Neuron (in vitro differentiated cells): ENCODE measurements around the gene FAIM.
"Not testable (repeated sequence)": the region's sequence is repeated elsewhere in the genome, so short reads cannot be mapped to it uniquely, and the experiment has no call there.

Experiments
- H2AFZ ChIP-seq: one replicate; pipeline ENCODE4 v1.6.1; 2013; ENCODE audit warnings: low read depth, mild to moderate bottlenecking, inconsistent platforms, low read length, moderate library complexity
- H3K27me3 ChIP-seq: one replicate; pipeline ENCODE4 v1.6.1; 2013; ENCODE audit warnings: low read length; ENCODE audit not compliant: insufficient read depth
- H3K36me3 ChIP-seq: one replicate; pipeline ENCODE4 v1.6.1; 2013; ENCODE audit warnings: low read length; ENCODE audit not compliant: insufficient read depth
- H3K4me1 ChIP-seq: one replicate; pipeline ENCODE4 v1.6.1; 2013; ENCODE audit warnings: low read length; ENCODE audit not compliant: insufficient read depth
- H3K4me3 ChIP-seq: 2 replicates; pipeline ENCODE4 v1.5.1; 2013; ENCODE audit warnings: mild to moderate bottlenecking, low read length, moderate library complexity
- H3K9me3 ChIP-seq: one replicate; pipeline ENCODE4 v1.6.1; 2013; ENCODE audit warnings: low read length

FAIM gene, protein sequence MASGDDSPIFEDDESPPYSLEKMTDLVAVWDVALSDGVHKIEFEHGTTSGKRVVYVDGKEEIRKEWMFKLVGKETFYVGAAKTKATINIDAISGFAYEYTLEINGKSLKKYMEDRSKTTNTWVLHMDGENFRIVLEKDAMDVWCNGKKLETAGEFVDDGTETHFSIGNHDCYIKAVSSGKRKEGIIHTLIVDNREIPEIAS

DNA sequence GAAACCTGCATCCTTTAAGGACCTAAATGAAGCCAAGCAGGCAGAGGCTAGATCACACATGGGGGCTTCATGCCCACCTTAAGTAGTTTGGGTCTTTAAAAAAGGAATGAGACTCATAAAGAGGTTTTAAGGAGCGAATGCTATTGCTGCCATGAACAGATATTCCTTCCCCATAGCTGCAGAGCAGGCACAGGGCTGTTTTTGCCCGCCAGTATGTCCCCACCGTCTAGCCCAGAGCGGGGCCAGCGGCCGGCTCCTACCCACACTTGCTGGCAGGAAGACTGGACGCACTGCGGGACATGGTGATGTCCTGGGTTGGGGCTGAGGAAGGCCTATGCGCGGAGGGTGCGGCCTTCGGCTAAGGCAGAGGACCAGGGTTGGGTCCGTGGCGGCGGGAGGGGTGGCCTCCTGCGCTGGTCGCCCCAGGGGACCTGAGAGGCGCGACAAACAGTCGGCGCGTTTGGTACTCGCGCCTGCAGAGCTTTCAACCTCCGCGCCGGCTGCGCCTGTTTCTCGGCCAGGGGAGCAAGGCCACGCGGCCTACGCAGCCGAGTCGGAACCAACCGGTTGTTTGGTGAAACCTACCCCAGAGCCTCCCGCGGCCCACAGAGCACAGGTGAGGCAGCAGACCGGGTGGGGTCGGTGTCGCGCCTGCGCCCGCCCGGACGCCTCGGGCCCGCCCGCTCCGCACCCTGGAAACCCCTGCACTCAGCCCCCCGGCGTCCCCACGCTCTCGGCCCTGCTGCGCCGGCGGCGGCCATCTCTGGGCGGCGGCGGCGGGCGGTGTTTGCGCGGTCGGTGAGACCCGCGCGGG lies at the start of gene FAIM:
Gene FAIM (plus strand): TSS at position 450 of the 814 bp plus-strand sequence. CDS start 10,956 bp downstream, outside the sequence.
- Histone ChIP-seq H3K36me3 (no peaks in the 10 kb centered on the region), H2AFZ (no peak within 1 kb of the TSS), H3K27me3 (peaks cover 11% of the 10 kb centered on the region), H3K4me3 (peak within 1 kb of the TSS; percentile 28), H3K9me3 (peaks cover 2% of the 10 kb centered on the region), H3K4me1 (no peaks in the 10 kb centered on the region)

DNA sequence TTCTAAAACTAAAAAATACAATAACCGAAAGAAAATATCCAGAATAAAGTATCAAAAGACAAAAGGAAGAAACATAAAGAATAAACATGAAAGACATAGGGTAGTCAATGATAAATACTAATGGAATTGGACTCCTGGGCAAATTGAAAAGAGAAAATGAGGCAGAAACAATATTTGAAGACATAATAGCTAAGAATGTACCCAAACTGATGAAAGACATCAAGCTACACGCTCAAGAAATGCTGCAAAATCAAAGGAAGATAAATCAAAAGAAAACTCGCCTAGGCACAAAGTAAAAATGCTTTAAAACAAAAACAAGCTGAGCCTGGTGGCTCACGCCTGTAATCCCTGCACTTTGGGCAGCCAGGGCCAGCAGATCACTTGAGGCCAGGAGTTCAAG lies 49.4 kb upstream of the FAIM start:
- Histone ChIP-seq H3K4me3 (no peak overlapping the region), H2AFZ (no peak overlapping the region), H3K36me3 (no peaks in the 10 kb centered on the region), H3K27me3 (no peaks in the 10 kb centered on the region), H3K9me3 (peaks cover 12% of the 10 kb centered on the region), H3K4me1 (no peaks in the 10 kb centered on the region)

- Histone ChIP-seq H3K9me3 (peaks cover 12% of the 10 kb centered on the region), H3K4me3 (no peak overlapping the region), H3K4me1 (no peaks in the 10 kb centered on the region), H3K36me3 (no peaks in the 10 kb centered on the region), H3K27me3 (no peaks in the 10 kb centered on the region), H2AFZ (no peak overlapping the region)
These were observed 48.1 kb upstream of the FAIM start for GRCh38 chr3:138560501-138560900.

DNA sequence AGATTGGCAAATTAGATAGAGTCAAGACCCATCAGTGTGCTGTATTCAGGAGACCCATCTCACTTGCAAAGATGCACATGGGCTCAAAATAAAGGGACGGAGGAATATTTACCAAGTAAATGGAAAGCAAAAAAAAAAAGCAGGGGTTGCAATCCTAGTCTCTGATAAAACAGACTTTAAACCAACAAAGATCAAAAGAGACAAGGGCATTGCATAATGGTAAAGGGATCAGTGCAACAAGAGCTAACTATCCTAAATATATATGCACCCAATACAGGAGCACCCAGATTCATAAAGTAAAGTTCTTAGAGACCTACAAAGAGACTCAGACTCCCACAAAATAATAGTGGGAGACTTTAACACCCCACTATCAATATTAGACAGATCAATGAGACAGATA lies 45.7 kb upstream of the FAIM start:
- not testable (repeated sequence) for H3K27me3 ChIP-seq, H3K4me3 ChIP-seq, H3K4me1 ChIP-seq, H2AFZ ChIP-seq, H3K36me3 ChIP-seq
- peaks cover 12% of the 10 kb centered on the region for H3K9me3 ChIP-seq

- not testable (repeated sequence) for H3K27me3 ChIP-seq, H3K4me1 ChIP-seq, H3K36me3 ChIP-seq, H3K9me3 ChIP-seq, H2AFZ ChIP-seq, H3K4me3 ChIP-seq
These were observed 42.3 kb upstream of the FAIM start for GRCh38 chr3:138566293-138566692.

DNA sequence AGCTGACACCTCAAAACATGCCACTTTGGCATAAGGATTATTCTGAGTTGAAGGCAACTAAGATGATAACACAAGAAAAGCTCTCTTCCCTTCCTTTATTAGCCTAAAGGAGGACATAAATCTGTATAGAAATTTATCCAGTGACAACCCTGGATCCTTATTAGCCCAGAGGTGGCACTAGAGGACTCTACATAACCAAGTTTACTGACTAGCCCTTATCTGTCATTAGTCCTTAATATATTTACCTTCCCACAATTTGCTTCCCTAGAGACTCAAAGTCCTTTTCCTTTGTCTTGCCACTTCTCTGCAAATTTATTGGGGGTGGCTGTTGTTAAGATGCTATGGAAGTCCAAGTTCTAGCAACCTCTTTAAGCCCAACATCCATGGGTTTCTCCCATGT lies 41.2 kb upstream of the FAIM start:
- no peak overlapping the region for H2AFZ ChIP-seq
- H3K27me3 ChIP-seq = no peaks in the 10 kb centered on the region
- no peaks in the 10 kb centered on the region for H3K36me3 ChIP-seq
- no peak overlapping the region for H3K4me3 ChIP-seq
- no peaks in the 10 kb centered on the region for H3K4me1 ChIP-seq
- H3K9me3 ChIP-seq = no peaks in the 10 kb centered on the region

- no peak overlapping the region for H2AFZ ChIP-seq
- no peaks in the 10 kb centered on the region for H3K4me1 ChIP-seq
- no peaks in the 10 kb centered on the region for H3K27me3 ChIP-seq
- H3K4me3 ChIP-seq = no peak overlapping the region
- peaks cover 6% of the 10 kb centered on the region for H3K9me3 ChIP-seq
- H3K36me3 ChIP-seq = no peaks in the 10 kb centered on the region
These were observed 39.5 kb upstream of the FAIM start for GRCh38 chr3:138569090-138569489.

DNA sequence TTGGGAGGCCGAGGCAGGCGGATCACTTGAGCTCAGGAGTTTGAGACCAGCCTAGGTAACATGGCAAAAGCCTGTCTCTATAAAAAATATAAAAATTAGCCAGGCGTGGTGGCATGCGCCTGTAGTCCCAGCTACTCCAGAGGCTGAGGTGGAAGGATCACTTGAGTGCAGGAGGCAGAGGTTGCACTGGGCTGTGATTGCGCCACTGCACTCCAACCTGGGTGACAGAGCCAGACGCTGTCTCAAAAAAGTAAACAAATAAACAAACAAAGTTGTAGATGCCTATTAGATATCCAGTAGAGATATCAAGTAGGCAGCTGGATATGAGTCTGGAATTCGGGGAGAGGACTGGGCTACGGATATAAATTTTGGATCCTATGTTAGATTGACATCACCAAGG lies 38.9 kb upstream of the FAIM start:
- H3K9me3 ChIP-seq, H3K27me3 ChIP-seq, H3K4me1 ChIP-seq, H2AFZ ChIP-seq, H3K36me3 ChIP-seq, H3K4me3 ChIP-seq: not testable (repeated sequence)

DNA sequence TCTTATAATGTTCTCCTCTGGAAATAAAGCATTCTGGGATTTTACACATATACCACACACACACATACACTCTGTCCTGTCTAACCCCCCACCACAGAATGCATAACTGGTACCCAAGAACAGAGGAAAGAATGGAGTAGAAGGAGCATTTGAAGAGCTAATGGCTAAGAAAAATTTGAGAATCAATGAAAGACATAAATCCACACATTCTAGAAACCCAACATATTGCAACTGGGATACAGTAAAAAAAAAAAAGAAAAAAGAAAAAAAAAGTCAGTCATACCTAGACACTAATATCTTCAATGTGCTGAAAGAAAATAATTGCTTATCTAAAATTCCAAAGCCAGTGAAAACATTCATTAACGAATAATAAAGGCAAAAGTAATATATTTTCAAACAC lies 35.4 kb upstream of the FAIM start:
- H3K27me3 ChIP-seq = no peaks in the 10 kb centered on the region
- no peaks in the 10 kb centered on the region for H3K4me1 ChIP-seq
- H2AFZ ChIP-seq = no peak overlapping the region
- peaks cover 8% of the 10 kb centered on the region for H3K9me3 ChIP-seq
- H3K4me3 ChIP-seq = no peak overlapping the region
- no peaks in the 10 kb centered on the region for H3K36me3 ChIP-seq

GRCh38 chr3:138578141-138578540 lies 30.4 kb upstream of the FAIM start:
- no peaks in the 10 kb centered on the region for H3K27me3 ChIP-seq
- H3K4me3 ChIP-seq = no peak overlapping the region
- H3K36me3 ChIP-seq = no peaks in the 10 kb centered on the region
- H3K4me1 ChIP-seq = no peaks in the 10 kb centered on the region
- H2AFZ ChIP-seq = no peak overlapping the region
- peaks cover 5% of the 10 kb centered on the region for H3K9me3 ChIP-seq

DNA sequence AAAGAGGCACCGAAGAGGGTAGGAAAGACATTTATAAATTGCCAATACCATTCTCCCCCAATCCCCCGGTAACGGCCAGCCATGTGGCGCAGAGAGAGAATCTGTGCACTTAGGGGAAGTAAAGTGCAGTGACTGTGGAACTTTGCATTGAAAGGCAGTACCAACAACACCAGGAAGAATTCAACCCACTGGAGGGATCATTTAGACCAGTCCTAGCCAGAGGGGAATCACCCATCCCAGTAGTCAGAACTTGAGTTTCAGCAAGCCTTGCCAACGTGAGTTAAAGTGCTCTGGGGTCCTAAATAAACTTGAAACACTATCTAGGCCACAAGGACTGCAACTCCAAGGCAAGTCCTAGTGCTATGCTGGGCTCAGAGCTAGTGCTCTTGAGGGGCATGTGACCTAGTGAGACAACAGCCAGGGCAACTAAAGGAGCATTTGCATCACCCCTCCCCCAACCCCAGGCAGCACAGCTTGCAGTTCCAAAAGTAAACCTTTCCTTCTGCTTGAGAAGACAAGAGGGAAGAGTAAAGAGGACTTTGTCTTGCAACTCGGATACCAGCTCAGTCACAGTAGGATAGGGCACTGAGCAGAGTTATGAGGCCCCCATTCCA lies 29.5 kb upstream of the FAIM start:
- Histone ChIP-seq H3K27me3 (no peaks in the 10 kb centered on the region), H2AFZ (no peak overlapping the region), H3K36me3 (no peaks in the 10 kb centered on the region), H3K4me3 (no peak overlapping the region), H3K4me1 (no peaks in the 10 kb centered on the region), H3K9me3 (peaks cover 2% of the 10 kb centered on the region)

GRCh38 chr3:138587374-138587773 lies 21.2 kb upstream of the FAIM start:
- no peaks in the 10 kb centered on the region for H3K4me1 ChIP-seq
- H3K4me3 ChIP-seq = no peak overlapping the region
- no peaks in the 10 kb centered on the region for H3K9me3 ChIP-seq
- H3K36me3 ChIP-seq = peaks cover 5% of the 10 kb centered on the region
- no peaks in the 10 kb centered on the region for H3K27me3 ChIP-seq
- no peak overlapping the region for H2AFZ ChIP-seq

GRCh38 chr3:138588445-138588844 lies 20.1 kb upstream of the FAIM start:
- Histone ChIP-seq H3K36me3 (peaks cover 5% of the 10 kb centered on the region), H3K9me3 (no peaks in the 10 kb centered on the region), H3K4me3 (no peak overlapping the region), H3K4me1 (no peaks in the 10 kb centered on the region), H2AFZ (no peak overlapping the region), H3K27me3 (no peaks in the 10 kb centered on the region)
